GM23338 (cell line): ENCODE measurements around the gene ARHGEF3. TPM values are rescaled to one million over a fixed set of nuclear protein-coding genes. Genes with fewer than 3 reads are reported as not detected.

Experiments
- EZH2 ChIP-seq: fragments of 200-600 bp; sonication (generic); IDR thresholded peaks from one replicate; pipeline ENCODE4 v1.8.0; 2017; ENCODE audit warnings: antibody characterized with exemption, mild to moderate bottlenecking, low read depth; ENCODE audit not compliant: unreplicated experiment
- EZH2phosphoT487 ChIP-seq: fragments of 200-600 bp; sonication (generic); IDR thresholded peaks from one replicate; pipeline ENCODE4 v1.8.1; 2018; ENCODE audit warnings: antibody characterized with exemption; ENCODE audit not compliant: unreplicated experiment
- JUNB ChIP-seq: IDR thresholded peaks from one replicate; pipeline ENCODE4 v1.6.1; 2016; ENCODE audit warnings: antibody characterized with exemption; ENCODE audit not compliant: unreplicated experiment
- NANOG ChIP-seq: IDR thresholded peaks from 2 replicates; pipeline ENCODE4 v1.6.1; 2016; ENCODE audit warnings: antibody characterized with exemption, borderline replicate concordance
- STAT1 ChIP-seq: IDR thresholded peaks from one replicate; pipeline ENCODE4 v1.6.1; 2016; ENCODE audit warnings: antibody characterized with exemption; ENCODE audit not compliant: unreplicated experiment
- ZNF331 ChIP-seq: fragments of 250-450 bp; sonication (Bioruptor Pico); IDR thresholded peaks from 2 replicates; pipeline ENCODE4 v1.5.0; 2020; ENCODE audit warnings: low read depth, mild to moderate bottlenecking, moderate library complexity
- polyA plus RNA-seq: library from polyadenylated mRNA; unstranded; fragments of >200 nt; fragmentation: Nextera tagmentation; extraction: Ambion mirVana; gene quantifications from 2 replicates; pipeline ENCODE4 v1.2.1, GENCODE V29; 2016
- total RNA-seq: library from RNA; depleted of rRNA; stranded (reverse); fragments of >200 nt; shearing (Covaris generic); gene quantifications from 2 replicates; pipeline ENCODE4 v1.2.3, GENCODE V29; 2014
- TF ChIP-seq, protein P1 (sequence below): fragments of 250-450 bp; sonication (Bioruptor Pico); IDR thresholded peaks from 2 replicates; pipeline ENCODE4 v1.5.0; 2020; ENCODE audit warnings: mild to moderate bottlenecking, moderate library complexity
- TF ChIP-seq, protein P2 (sequence below): IDR thresholded peaks from one replicate; pipeline ENCODE4 v1.6.1; 2018; ENCODE audit warnings: antibody characterized with exemption; ENCODE audit not compliant: unreplicated experiment
- TF ChIP-seq, protein P3 (sequence below): IDR thresholded peaks from 2 replicates; pipeline ENCODE4 v1.6.1; 2016; ENCODE audit warnings: antibody characterized with exemption

Gene ARHGEF3
- total and polyA plus RNA-seq, 2 experiments from 2014 or later, result 5.0 to 5.1 TPM

DNA sequence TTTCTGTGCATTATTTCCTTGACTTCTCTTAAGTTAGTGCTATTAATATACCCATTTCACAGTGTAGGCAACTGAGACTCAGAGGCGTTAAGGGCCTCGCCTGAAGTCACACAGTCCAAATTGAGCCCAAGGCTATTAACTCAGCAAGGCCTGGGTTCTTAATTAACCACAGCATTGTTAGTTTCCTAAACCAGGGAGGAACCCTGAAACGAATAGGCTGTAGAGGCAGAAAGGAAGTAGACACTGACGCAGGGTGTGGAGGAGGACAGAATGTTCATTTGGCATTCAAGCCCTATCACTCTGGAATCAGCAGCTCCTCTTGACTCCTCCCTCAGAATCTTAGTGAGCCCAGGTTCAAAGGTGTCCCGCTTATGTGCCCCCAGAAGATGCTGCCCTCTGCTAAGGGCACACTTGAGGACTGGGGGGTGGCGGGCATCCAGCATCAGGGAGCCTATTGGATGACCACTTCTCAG, 13.9 kb downstream of the ARHGEF3 start (continued):
- TF ChIP-seq, protein P1, sequence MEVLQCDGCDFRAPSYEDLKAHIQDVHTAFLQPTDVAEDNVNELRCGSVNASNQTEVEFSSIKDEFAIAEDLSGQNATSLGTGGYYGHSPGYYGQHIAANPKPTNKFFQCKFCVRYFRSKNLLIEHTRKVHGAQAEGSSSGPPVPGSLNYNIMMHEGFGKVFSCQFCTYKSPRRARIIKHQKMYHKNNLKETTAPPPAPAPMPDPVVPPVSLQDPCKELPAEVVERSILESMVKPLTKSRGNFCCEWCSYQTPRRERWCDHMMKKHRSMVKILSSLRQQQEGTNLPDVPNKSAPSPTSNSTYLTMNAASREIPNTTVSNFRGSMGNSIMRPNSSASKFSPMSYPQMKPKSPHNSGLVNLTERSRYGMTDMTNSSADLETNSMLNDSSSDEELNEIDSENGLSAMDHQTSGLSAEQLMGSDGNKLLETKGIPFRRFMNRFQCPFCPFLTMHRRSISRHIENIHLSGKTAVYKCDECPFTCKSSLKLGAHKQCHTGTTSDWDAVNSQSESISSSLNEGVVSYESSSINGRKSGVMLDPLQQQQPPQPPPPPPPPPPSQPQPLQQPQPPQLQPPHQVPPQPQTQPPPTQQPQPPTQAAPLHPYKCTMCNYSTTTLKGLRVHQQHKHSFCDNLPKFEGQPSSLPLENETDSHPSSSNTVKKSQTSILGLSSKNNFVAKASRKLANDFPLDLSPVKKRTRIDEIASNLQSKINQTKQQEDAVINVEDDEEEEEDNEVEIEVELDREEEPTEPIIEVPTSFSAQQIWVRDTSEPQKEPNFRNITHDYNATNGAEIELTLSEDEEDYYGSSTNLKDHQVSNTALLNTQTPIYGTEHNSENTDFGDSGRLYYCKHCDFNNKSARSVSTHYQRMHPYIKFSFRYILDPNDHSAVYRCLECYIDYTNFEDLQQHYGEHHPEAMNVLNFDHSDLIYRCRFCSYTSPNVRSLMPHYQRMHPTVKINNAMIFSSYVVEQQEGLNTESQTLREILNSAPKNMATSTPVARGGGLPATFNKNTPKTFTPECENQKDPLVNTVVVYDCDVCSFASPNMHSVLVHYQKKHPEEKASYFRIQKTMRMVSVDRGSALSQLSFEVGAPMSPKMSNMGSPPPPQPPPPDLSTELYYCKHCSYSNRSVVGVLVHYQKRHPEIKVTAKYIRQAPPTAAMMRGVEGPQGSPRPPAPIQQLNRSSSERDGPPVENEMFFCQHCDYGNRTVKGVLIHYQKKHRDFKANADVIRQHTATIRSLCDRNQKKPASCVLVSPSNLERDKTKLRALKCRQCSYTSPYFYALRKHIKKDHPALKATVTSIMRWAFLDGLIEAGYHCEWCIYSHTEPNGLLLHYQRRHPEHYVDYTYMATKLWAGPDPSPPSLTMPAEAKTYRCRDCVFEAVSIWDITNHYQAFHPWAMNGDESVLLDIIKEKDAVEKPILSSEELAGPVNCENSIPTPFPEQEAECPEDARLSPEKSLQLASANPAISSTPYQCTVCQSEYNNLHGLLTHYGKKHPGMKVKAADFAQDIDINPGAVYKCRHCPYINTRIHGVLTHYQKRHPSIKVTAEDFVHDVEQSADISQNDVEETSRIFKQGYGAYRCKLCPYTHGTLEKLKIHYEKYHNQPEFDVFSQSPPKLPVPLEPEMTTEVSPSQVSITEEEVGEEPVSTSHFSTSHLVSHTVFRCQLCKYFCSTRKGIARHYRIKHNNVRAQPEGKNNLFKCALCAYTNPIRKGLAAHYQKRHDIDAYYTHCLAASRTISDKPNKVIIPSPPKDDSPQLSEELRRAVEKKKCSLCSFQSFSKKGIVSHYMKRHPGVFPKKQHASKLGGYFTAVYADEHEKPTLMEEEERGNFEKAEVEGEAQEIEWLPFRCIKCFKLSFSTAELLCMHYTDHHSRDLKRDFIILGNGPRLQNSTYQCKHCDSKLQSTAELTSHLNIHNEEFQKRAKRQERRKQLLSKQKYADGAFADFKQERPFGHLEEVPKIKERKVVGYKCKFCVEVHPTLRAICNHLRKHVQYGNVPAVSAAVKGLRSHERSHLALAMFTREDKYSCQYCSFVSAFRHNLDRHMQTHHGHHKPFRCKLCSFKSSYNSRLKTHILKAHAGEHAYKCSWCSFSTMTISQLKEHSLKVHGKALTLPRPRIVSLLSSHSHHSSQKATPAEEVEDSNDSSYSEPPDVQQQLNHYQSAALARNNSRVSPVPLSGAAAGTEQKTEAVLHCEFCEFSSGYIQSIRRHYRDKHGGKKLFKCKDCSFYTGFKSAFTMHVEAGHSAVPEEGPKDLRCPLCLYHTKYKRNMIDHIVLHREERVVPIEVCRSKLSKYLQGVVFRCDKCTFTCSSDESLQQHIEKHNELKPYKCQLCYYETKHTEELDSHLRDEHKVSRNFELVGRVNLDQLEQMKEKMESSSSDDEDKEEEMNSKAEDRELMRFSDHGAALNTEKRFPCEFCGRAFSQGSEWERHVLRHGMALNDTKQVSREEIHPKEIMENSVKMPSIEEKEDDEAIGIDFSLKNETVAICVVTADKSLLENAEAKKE (CRISPR knock-in tag), result no peak
- no peak for TF ChIP-seq STAT1
- no peak for TF ChIP-seq NANOG
- TF ChIP-seq ZNF331 (CRISPR knock-in tag), result no peak
- TF ChIP-seq EZH2, result no peak
- TF ChIP-seq, protein P2, sequence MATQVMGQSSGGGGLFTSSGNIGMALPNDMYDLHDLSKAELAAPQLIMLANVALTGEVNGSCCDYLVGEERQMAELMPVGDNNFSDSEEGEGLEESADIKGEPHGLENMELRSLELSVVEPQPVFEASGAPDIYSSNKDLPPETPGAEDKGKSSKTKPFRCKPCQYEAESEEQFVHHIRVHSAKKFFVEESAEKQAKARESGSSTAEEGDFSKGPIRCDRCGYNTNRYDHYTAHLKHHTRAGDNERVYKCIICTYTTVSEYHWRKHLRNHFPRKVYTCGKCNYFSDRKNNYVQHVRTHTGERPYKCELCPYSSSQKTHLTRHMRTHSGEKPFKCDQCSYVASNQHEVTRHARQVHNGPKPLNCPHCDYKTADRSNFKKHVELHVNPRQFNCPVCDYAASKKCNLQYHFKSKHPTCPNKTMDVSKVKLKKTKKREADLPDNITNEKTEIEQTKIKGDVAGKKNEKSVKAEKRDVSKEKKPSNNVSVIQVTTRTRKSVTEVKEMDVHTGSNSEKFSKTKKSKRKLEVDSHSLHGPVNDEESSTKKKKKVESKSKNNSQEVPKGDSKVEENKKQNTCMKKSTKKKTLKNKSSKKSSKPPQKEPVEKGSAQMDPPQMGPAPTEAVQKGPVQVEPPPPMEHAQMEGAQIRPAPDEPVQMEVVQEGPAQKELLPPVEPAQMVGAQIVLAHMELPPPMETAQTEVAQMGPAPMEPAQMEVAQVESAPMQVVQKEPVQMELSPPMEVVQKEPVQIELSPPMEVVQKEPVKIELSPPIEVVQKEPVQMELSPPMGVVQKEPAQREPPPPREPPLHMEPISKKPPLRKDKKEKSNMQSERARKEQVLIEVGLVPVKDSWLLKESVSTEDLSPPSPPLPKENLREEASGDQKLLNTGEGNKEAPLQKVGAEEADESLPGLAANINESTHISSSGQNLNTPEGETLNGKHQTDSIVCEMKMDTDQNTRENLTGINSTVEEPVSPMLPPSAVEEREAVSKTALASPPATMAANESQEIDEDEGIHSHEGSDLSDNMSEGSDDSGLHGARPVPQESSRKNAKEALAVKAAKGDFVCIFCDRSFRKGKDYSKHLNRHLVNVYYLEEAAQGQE, result no peak
- TF ChIP-seq EZH2phosphoT487, result no peak
- TF ChIP-seq JUNB, result no peak
- TF ChIP-seq, protein P3, sequence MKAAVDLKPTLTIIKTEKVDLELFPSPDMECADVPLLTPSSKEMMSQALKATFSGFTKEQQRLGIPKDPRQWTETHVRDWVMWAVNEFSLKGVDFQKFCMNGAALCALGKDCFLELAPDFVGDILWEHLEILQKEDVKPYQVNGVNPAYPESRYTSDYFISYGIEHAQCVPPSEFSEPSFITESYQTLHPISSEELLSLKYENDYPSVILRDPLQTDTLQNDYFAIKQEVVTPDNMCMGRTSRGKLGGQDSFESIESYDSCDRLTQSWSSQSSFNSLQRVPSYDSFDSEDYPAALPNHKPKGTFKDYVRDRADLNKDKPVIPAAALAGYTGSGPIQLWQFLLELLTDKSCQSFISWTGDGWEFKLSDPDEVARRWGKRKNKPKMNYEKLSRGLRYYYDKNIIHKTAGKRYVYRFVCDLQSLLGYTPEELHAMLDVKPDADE, result no peak
